HepG2 (cell line): ENCODE data around the gene APOC3. TPM values are rescaled to one million over a fixed set of nuclear protein-coding genes. Genes with fewer than 3 reads are reported as not detected.

Experiments used
- ADNP ChIP-seq: sonication (generic); formaldehyde crosslinking; IDR thresholded peaks from 2 replicates; pipeline ENCODE4 v1.4.0; 2020; ENCODE audit warnings: missing genetic modification reagents
- FOXO1 ChIP-seq: sonication (generic); formaldehyde crosslinking; IDR thresholded peaks from 2 replicates; pipeline ENCODE4 v1.4.0; 2020; ENCODE audit warnings: missing genetic modification reagents
- HIC2 ChIP-seq: sonication (generic); formaldehyde crosslinking; IDR thresholded peaks from 2 replicates; pipeline ENCODE4 v1.9.0; 2022; ENCODE audit warnings: low read depth, missing genetic modification reagents
- HNF4G ChIP-seq, 2 experiments: sonication (generic) in 1 of 2; formaldehyde crosslinking in 1 of 2; IDR thresholded peaks; 2 replicates each; pipeline versions ENCODE4 v1.4.0 to v1.6.1; 2011 to 2020; ENCODE audit warnings: borderline replicate concordance in 2 of 2, low read depth in 2 of 2, mild to moderate bottlenecking in 2 of 2, low read length in 1 of 2, missing genetic modification reagents in 1 of 2, moderate library complexity in 1 of 2
- MAF1 ChIP-seq: sonication (generic); formaldehyde crosslinking; IDR thresholded peaks from 2 replicates; pipeline ENCODE4 v1.5.0; 2020; ENCODE audit warnings: missing genetic modification reagents, borderline replicate concordance
- MLXIP ChIP-seq: sonication (generic); formaldehyde crosslinking; IDR thresholded peaks from 2 replicates; pipeline ENCODE4 v1.9.0; 2021; ENCODE audit warnings: missing genetic modification reagents, borderline replicate concordance
- RAD21 ChIP-seq: fragments of 450-650 bp; formaldehyde crosslinking; IDR thresholded peaks from 2 replicates; pipeline ENCODE4 v1.5.0; 2020; ENCODE audit warnings: mild to moderate bottlenecking
- RNF219 ChIP-seq: sonication (generic); formaldehyde crosslinking; IDR thresholded peaks from 2 replicates; pipeline ENCODE4 v1.5.0; 2020; ENCODE audit warnings: mild to moderate bottlenecking, missing genetic modification reagents
- RXRB ChIP-seq: IDR thresholded peaks from 2 replicates; pipeline ENCODE4 v1.6.1; 2016; ENCODE audit warnings: borderline replicate concordance, missing genetic modification reagents, missing compliant biosample characterization
- SALL1 ChIP-seq: sonication (generic); formaldehyde crosslinking; IDR thresholded peaks from 2 replicates; pipeline ENCODE4 v1.8.0; 2022; ENCODE audit warnings: mild to moderate bottlenecking, missing genetic modification reagents
- SIN3A ChIP-seq: IDR thresholded peaks from 2 replicates; pipeline ENCODE4 v1.6.1; 2011; ENCODE audit warnings: low read depth, mild to moderate bottlenecking, control low read depth, low read length, borderline replicate concordance
- USF2 ChIP-seq, 2 experiments: sonication (generic) in 1 of 2; formaldehyde crosslinking in 1 of 2; IDR thresholded peaks; 2 replicates each; pipeline versions ENCODE4 v1.5.1 to v1.6.1; 2011 to 2020; ENCODE audit warnings: borderline replicate concordance in 1 of 2, low read depth in 1 of 2, low read length in 1 of 2, mild to moderate bottlenecking in 1 of 2, missing genetic modification reagents in 1 of 2, moderate library complexity in 1 of 2
- ZBTB34 ChIP-seq: sonication (generic); formaldehyde crosslinking; IDR thresholded peaks from 2 replicates; pipeline ENCODE4 v1.8.0; 2022; ENCODE audit warnings: mild to moderate bottlenecking, missing genetic modification reagents
- ZBTB38 ChIP-seq: sonication (generic); formaldehyde crosslinking; IDR thresholded peaks from 2 replicates; pipeline ENCODE4 v1.5.1; 2020; ENCODE audit warnings: mild to moderate bottlenecking, missing genetic modification reagents
- ZBTB42 ChIP-seq: sonication (generic); formaldehyde crosslinking; IDR thresholded peaks from 2 replicates; pipeline ENCODE4 v1.5.0; 2020; ENCODE audit warnings: mild to moderate bottlenecking, missing genetic modification reagents
- ZNF878 ChIP-seq: sonication (generic); formaldehyde crosslinking; IDR thresholded peaks from 2 replicates; pipeline ENCODE4 v1.8.1; 2023; ENCODE audit warnings: mild to moderate bottlenecking, missing genetic modification reagents, moderate library complexity
- polyA plus RNA-seq, 8 experiments: library from polyadenylated mRNA; depleted of rRNA in 3 of 8; stranded (reverse) in 7 of 8; unstranded in 1 of 8; fragments of >200 nt; fragmentation: Illumina TruSeq in 4 of 8; extraction: Trizol in 4 of 8; gene quantifications; 2 replicates each; pipeline versions ENCODE4 v1.2.1 to v1.2.3, GENCODE V29; 2011 to 2016; ENCODE audit warnings: low read depth in 4 of 8, missing spikeins in 1 of 8, mixed read lengths in 1 of 8; ENCODE audit not compliant: insufficient read depth in 1 of 8
- total RNA-seq, 5 experiments: library from RNA; depleted of rRNA; stranded (reverse); fragments of >200 nt; fragmentation: Illumina TruSeq; extraction: Trizol; gene quantifications; 2 replicates each; pipeline ENCODE4 v1.2.3, GENCODE V29; 2016; ENCODE audit warnings: low read depth in 1 of 5

The APOC3 gene
- total and polyA plus RNA-seq, 2 of the 13 experiments (the other 11 are each of a cell fraction or from before 2014, with no cell fraction given) = 314 to 687 TPM

- TF ChIP-seq RNF219 (no peak), ZBTB42 (CRISPR knock-in tag) (no peak), ZNF878 (CRISPR knock-in tag) (0 out of 2 replicates have a peak, but pooled peaks have one; percentile 51), MAF1 (CRISPR knock-in tag) (no peak), SIN3A (peak; percentile 73; the same call in 1 of the 2 replicates), ADNP (CRISPR knock-in tag) (peak; percentile 21; the same call in 1 of the 2 replicates), HNF4G (IDR thresholded peaks at IDR 0.05; ENCODE audit: borderline replicate concordance, low read depth, low read length) (peak; percentile 71), HNF4G (CRISPR knock-in tag; IDR thresholded peaks at IDR 0.05; ENCODE audit: borderline replicate concordance, low read depth) (peak; percentile 20; the same call in 1 of the 2 replicates), SALL1 (CRISPR knock-in tag) (peak; percentile 80), USF2 (IDR thresholded peaks at IDR 0.05; ENCODE audit: low read depth, low read length) (no peak), USF2 (CRISPR knock-in tag; IDR thresholded peaks at IDR 0.05; ENCODE audit: borderline replicate concordance) (peak; percentile 51; the same call in 1 of the 2 replicates), ZBTB38 (CRISPR knock-in tag) (0 out of 2 replicates have a peak, but pooled peaks have one; percentile 46), MLXIP (no peak), RXRB (peak; percentile 91), ZBTB34 (0 out of 2 replicates have a peak, but pooled peaks have one; percentile 29), RAD21 (CRISPR knock-in tag) (peak; percentile 37; the same call in 1 of the 2 replicates), FOXO1 (peak; percentile 57; the same call in 1 of the 2 replicates), HIC2 (CRISPR knock-in tag) (peak; percentile 95)
These were observed 37.4 kb upstream of the APOC3 start (continued) for GRCh38 chr11:116792144-116792868.
